Thyroid gland (tissue), 4 donors: ENCODE measurements around the gene SELENOK. TPM values are rescaled to one million over a fixed set of nuclear protein-coding genes. Genes with fewer than 3 reads are reported as not detected.
A peak's percentile ranks its signal among the peaks of the same experiment; 100 is the strongest.

Experiments
- DNase-seq, 2 donors: peaks; one replicate each; pipeline ENCODE4 v3.0.0-alpha.2; 2019
- H3K27ac ChIP-seq, 3 donors: fragments of 200-600 bp; sonication (generic); 1 replicate in 2 of 3; 2 replicates in 1 of 3; pipeline ENCODE4 v1.5.1; 2016 to 2019; ENCODE audit warnings: mild to moderate bottlenecking in 1 of 3, moderate library complexity in 1 of 3
- H3K27me3 ChIP-seq: fragments of 200-600 bp; sonication (generic); one replicate; pipeline ENCODE4 v1.5.1; 2019
- H3K36me3 ChIP-seq, 2 donors: fragments of 200-600 bp; sonication (generic); one replicate each; pipeline ENCODE4 v1.5.1; 2016 to 2019
- H3K4me1 ChIP-seq, 2 donors: fragments of 200-600 bp; sonication (generic); one replicate each; pipeline ENCODE4 v1.5.1; 2017 to 2019
- H3K4me3 ChIP-seq, 3 donors: fragments of 200-600 bp; sonication (generic); replicated peaks in 1 of 3; 1 replicate in 2 of 3; 2 replicates in 1 of 3; pipeline ENCODE4 v1.5.1; 2016; ENCODE audit warnings: mild to moderate bottlenecking in 1 of 3
- H3K9me3 ChIP-seq: fragments of 200-600 bp; sonication (generic); one replicate; pipeline ENCODE4 v1.5.1; 2017
- CTCF ChIP-seq, 6 experiments: fragments of 200-600 bp in 3 of 6; fragments of 450-650 bp in 3 of 6; sonication (generic) in 3 of 6; IDR thresholded peaks; one replicate each; pipeline ENCODE4 v1.5.1; 2016 to 2019; ENCODE audit warnings: antibody characterized with exemption in 6 of 6, mild to moderate bottlenecking in 2 of 6, inconsistent platforms in 1 of 6, moderate library complexity in 1 of 6
- POLR2A ChIP-seq, 2 donors: fragments of 450-650 bp; IDR thresholded peaks; one replicate each; pipeline ENCODE4 v1.6.1; 2017; ENCODE audit warnings: antibody characterized with exemption in 2 of 2, mild to moderate bottlenecking in 2 of 2, moderate library complexity in 1 of 2
- WGBS, 2 donors: methylation state at CpG; one replicate each; pipeline ENCODE4 v1.1.5; 2017; 5-methylcytosine and 5-hydroxymethylcytosine counted together
- intact Hi-C: fragments of 100-400 bp; cut with DNase I; formaldehyde crosslinking; loops from one replicate; pipeline ENCODE4 v1.15.1; 2023
- total RNA-seq, 4 donors: library from RNA; depleted of rRNA; stranded (reverse); fragments of >200 nt; gene quantifications; one replicate each; pipeline ENCODE4 v1.2.3, GENCODE V29; 2016

Gene SELENOK
- 100 to 1,000 TPM in 3 of 4 donors, 10 to 100 TPM in 1; 79.0 to 132 (median 124) TPM for total RNA-seq

DNA sequence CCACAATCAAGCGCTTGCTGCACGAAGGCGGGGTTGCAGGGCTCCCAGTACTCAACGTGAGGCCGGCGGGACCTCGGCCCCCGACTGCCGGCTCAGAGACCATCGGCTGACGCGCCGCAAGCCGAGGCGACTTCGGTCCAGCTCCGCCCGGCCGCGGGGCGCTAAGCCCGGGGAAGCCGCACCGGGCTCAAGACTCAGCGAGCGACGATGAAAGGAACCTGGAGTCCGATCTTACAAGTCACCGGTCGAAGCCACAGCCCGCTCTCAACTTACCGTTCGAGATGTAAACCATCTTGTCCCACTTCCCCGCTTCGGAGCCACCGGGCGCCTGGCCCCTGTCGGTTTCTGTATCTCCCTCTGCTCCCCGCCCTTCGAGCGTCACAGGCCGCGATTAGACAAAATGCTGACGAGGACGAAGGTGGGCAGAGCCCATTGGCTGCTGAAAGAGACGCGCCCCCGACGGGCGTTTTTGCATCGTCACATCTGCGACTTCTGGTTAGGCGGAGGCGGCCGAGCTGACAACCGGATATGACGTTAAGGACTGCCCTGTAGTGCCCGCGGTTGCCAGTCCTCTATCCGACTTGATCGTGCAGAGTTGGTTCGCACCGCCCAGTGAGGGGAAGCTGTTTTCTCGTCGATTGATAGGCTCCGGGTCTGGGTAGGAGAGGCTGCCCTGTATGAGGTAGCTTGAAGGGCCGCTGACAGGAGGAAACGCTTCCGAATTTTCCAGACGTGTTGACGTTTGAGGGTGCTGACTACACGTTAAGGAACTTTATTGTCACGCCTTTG is at the start of gene SELENOK:
Gene SELENOK, minus strand, starts transcription at position 363 of the 789 bp plus-strand sequence.
- intact Hi-C loops = no loop called here

GRCh38 chr3:53941184-53941583 is 49.5 kb upstream of the SELENOK start:
- H3K4me3 ChIP-seq = no peak overlapping the region
- intact Hi-C loops = no loop called here
- DNase-seq = no peak
- H3K27me3 ChIP-seq = no peaks in the 10 kb centered on the region
- H3K4me1 ChIP-seq = no peaks in the 10 kb centered on the region
- no peaks in the 10 kb centered on the region for H3K9me3 ChIP-seq
- H3K27ac ChIP-seq = no peak overlapping the region
- H3K36me3 ChIP-seq = no peaks in the 10 kb centered on the region
- WGBS, 2 donors = 78 to 81% methylated on average over 6 of the region's 6 CpGs
- no peak for TF ChIP-seq POLR2A (IDR thresholded peaks at IDR 0.05)
- no peak for TF ChIP-seq CTCF (IDR thresholded peaks at IDR 0.05)

More for the DNA sequence above, at the start of gene SELENOK:
- no peaks in the 10 kb centered on the region for H3K9me3 ChIP-seq
- H3K27me3 ChIP-seq = no peaks in the 10 kb centered on the region
- peak within 1 kb of the TSS; percentile 38 to 85 (median 85) for H3K4me3 ChIP-seq
- H3K36me3 ChIP-seq = peaks cover 0 to 2% of the 10 kb centered on the region in 2 donors
- 1 to 2% methylated on average over 6 to 24 of the region's 73 CpGs for WGBS, 2 donors
- H3K27ac ChIP-seq = peak within 1 kb of the TSS; percentile 91 to 93 (median 91)
- peak; percentile 70 to 97 for TF ChIP-seq POLR2A (IDR thresholded peaks at IDR 0.05)
- TF ChIP-seq CTCF (IDR thresholded peaks at IDR 0.05) = no peak
- DNase-seq = peak; percentile 100
- peaks cover 21 to 33% of the 10 kb centered on the region in 2 donors for H3K4me1 ChIP-seq

- Histone ChIP-seq H3K27me3 (no peaks in the 10 kb centered on the region), H3K4me1 (no peaks in the 10 kb centered on the region), H3K36me3 (no peaks in the 10 kb centered on the region), H3K9me3 (no peaks in the 10 kb centered on the region), H3K4me3 (no peak overlapping the region), H3K27ac (no peak overlapping the region)
- DNase-seq = no peak
- TF ChIP-seq CTCF (IDR thresholded peaks at IDR 0.05) = no peak
- TF ChIP-seq POLR2A (IDR thresholded peaks at IDR 0.05) = no peak
- WGBS, 2 donors = 52 to 59% methylated on average over 1 of the region's 1 CpG
- intact Hi-C loops = no loop called here
Observed at GRCh38 chr3:53940623-53941022, 49.0 kb upstream of the SELENOK start.

DNA sequence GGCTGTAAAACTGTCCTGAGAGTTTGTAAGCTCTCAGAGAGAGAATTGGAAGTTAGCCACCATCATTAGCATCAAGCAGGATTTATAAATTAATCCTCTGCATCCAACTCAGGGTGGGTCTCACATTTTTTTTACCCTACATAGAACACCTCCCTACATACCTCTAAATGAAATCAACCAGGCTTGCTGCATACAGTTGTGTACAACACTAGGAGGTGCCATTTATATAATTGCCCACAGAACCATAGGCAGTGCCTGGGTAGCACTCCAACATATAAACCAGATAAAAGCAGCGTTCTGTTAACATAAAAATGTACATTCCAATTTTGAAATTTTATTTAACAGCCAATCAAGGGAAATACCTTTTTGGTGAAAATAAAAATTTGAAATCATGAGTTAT is 48.2 kb upstream of the SELENOK start:
- intact Hi-C loops = no loop called here
- WGBS, 2 donors = 65 to 80% methylated on average over 1 of the region's 1 CpG

More for the DNA sequence above, 48.2 kb upstream of the SELENOK start:
- no peaks in the 10 kb centered on the region for H3K9me3 ChIP-seq
- H3K4me3 ChIP-seq = no peak overlapping the region
- H3K27ac ChIP-seq = no peak overlapping the region
- H3K4me1 ChIP-seq = no peaks in the 10 kb centered on the region
- no peak for DNase-seq
- no peak for TF ChIP-seq CTCF (IDR thresholded peaks at IDR 0.05)
- TF ChIP-seq POLR2A (IDR thresholded peaks at IDR 0.05) = no peak
- H3K36me3 ChIP-seq = no peaks in the 10 kb centered on the region
- H3K27me3 ChIP-seq = no peaks in the 10 kb centered on the region
